HCT116 (cell line): Measurements from ENCODE around the gene TOMM22. TPM values are rescaled to one million over a fixed set of nuclear protein-coding genes. Genes with fewer than 3 reads are reported as not detected.

Experiments
- ATAC-seq: fragments of 200-7000 bp; cut with Tn5 transposase; 2 replicates; pipeline ENCODE4 v1.9.1; 2020; ENCODE audit warnings: mild to moderate bottlenecking, moderate library complexity
- BruUV-seq: library from RNA; stranded (reverse); fragments of 400-500 nt; replicated peaks from 2 replicates; lab custom pipeline; 2021; lab: Mats Ljungman, UMichigan
- CTCF ChIA-PET: fragments of 300-600 bp; sonication (Branson Sonifier 250); formaldehyde crosslinking; loops from one replicate; lab custom pipeline; 2021; ENCODE audit warnings: antibody characterized with exemption; lab: Charles Lee
- POLR2A ChIA-PET: fragments of 300-600, 350-600 bp; sonication (Branson Sonifier 250); formaldehyde crosslinking; loops from one replicate; lab custom pipeline; 2021; ENCODE audit warnings: antibody characterized with exemption; lab: Charles Lee
- RAD21 ChIA-PET, 2 experiments: fragments of 300-600 bp; sonication (Branson Sonifier 250); formaldehyde crosslinking; loops; one replicate each; lab custom pipeline; 2023; ENCODE audit warnings: low total read pairs in 2 of 2; ENCODE audit not compliant: uncharacterized antibody in 2 of 2, unreplicated experiment in 2 of 2, low non-redundant PET in 1 of 2; lab: Charles Lee
- DNase-seq: peaks from one replicate; pipeline ENCODE4 v3.0.0-alpha.2; 2010; ENCODE audit warnings: low read depth, low spot score
- H2AFZ ChIP-seq: fragments of 200-600 bp; shearing (Covaris generic), sonication (generic); 2 replicates; pipeline ENCODE4 v1.6.1; 2017; ENCODE audit warnings: low read depth, mixed run types, mixed read lengths, antibody characterized with exemption, low read length; ENCODE audit not compliant: poor library complexity, severe bottlenecking
- H3K27ac ChIP-seq: 2 replicates; pipeline ENCODE4 v1.5.1; 2012; ENCODE audit warnings: low read depth, low read length
- H3K27me3 ChIP-seq: fragments of 200-600 bp; sonication (generic); 2 replicates; pipeline ENCODE4 v1.6.1; 2016; ENCODE audit warnings: mixed run types, low read length, mixed read lengths; ENCODE audit not compliant: insufficient read depth
- H3K36me3 ChIP-seq, 2 experiments: fragments of 200-500 bp in 1 of 2; fragments of 200-600 bp in 1 of 2; sonication (Bioruptor generic) in 1 of 2; sonication (generic) in 1 of 2; 2 replicates each; pipeline versions ENCODE4 v1.5.1 to v1.6.1; 2014 to 2016; ENCODE audit warnings: low read length in 2 of 2, inconsistent platforms in 1 of 2, mixed read lengths in 1 of 2, mixed run types in 1 of 2; ENCODE audit not compliant: insufficient read depth in 2 of 2, control insufficient read depth in 1 of 2
- H3K4me1 ChIP-seq, 2 experiments: fragments of 200-600 bp in 1 of 2; sonication (generic) in 1 of 2; 2 replicates each; pipeline versions ENCODE4 v1.5.1 to v1.6.1; 2012 to 2017; ENCODE audit warnings: low read length in 2 of 2, inconsistent platforms in 1 of 2, mild to moderate bottlenecking in 1 of 2, mixed read lengths in 1 of 2, mixed run types in 1 of 2, moderate library complexity in 1 of 2; ENCODE audit not compliant: insufficient read depth in 2 of 2, control insufficient read depth in 1 of 2
- H3K4me2 ChIP-seq: fragments of 200-600 bp; sonication (generic); 2 replicates; pipeline ENCODE4 v1.6.1; 2017; ENCODE audit warnings: mixed run types, low read length, mixed read lengths
- H3K4me3 ChIP-seq, 2 experiments: fragments of 200-600 bp in 1 of 2; sonication (generic) in 1 of 2; replicated peaks in 1 of 2; 2 replicates each; pipeline ENCODE4 v1.5.1; 2011 to 2016; ENCODE audit warnings: low read length in 2 of 2, control low read depth in 1 of 2, low read depth in 1 of 2, mild to moderate bottlenecking in 1 of 2, mixed read lengths in 1 of 2, mixed run types in 1 of 2
- H3K79me2 ChIP-seq: fragments of 200-600 bp; sonication (generic); 2 replicates; pipeline ENCODE4 v1.6.1; 2017; ENCODE audit warnings: mild to moderate bottlenecking, mixed run types, low read length, moderate library complexity, mixed read lengths; ENCODE audit not compliant: insufficient read depth
- H3K9ac ChIP-seq: fragments of 200-600 bp; sonication (generic); 2 replicates; pipeline ENCODE4 v1.6.1; 2016; ENCODE audit warnings: low read length, mixed read lengths
- H3K9me2 ChIP-seq: fragments of 200-600 bp; sonication (generic), shearing (Covaris generic); 2 replicates; pipeline ENCODE4 v1.6.1; 2017; ENCODE audit warnings: mixed run types, mild to moderate bottlenecking, moderate library complexity; ENCODE audit not compliant: insufficient read depth
- H3K9me3 ChIP-seq, 2 experiments: fragments of 200-500 bp in 1 of 2; fragments of 200-600 bp in 1 of 2; sonication (Bioruptor generic) in 1 of 2; sonication (generic) in 1 of 2; 2 replicates each; pipeline ENCODE4 v1.6.1; 2014 to 2017; ENCODE audit warnings: low read length in 2 of 2, mixed read lengths in 2 of 2, inconsistent platforms in 1 of 2, low read depth in 1 of 2, mild to moderate bottlenecking in 1 of 2, mixed run types in 1 of 2, moderate library complexity in 1 of 2; ENCODE audit not compliant: control insufficient read depth in 1 of 2, insufficient read depth in 1 of 2
- H4K20me1 ChIP-seq: fragments of 200-600 bp; sonication (generic), shearing (Covaris generic); 2 replicates; pipeline ENCODE4 v1.6.1; 2017; ENCODE audit warnings: mixed run types, mild to moderate bottlenecking, moderate library complexity; ENCODE audit not compliant: insufficient read depth
- CBX3 ChIP-seq: IDR thresholded peaks from 2 replicates; pipeline ENCODE4 v1.6.1; 2012; ENCODE audit warnings: low read depth
- EGR1 ChIP-seq: IDR thresholded peaks from 2 replicates; pipeline ENCODE4 v1.6.1; 2012; ENCODE audit warnings: low read depth
- JUND ChIP-seq: IDR thresholded peaks from 2 replicates; pipeline ENCODE4 v1.6.1; 2012
- POLR2A ChIP-seq: IDR thresholded peaks from 2 replicates; pipeline ENCODE4 v1.7.0; 2011; ENCODE audit warnings: borderline replicate concordance; ENCODE audit not compliant: insufficient read depth, insufficient read length; ENCODE audit errors: extremely low read depth
- SIN3A ChIP-seq: IDR thresholded peaks from 2 replicates; pipeline ENCODE4 v1.6.1; 2012; ENCODE audit warnings: low read depth
- SP1 ChIP-seq: IDR thresholded peaks from 2 replicates; pipeline ENCODE4 v1.6.1; 2012; ENCODE audit warnings: low read depth
- YY1 ChIP-seq: IDR thresholded peaks from 2 replicates; pipeline ENCODE4 v1.6.1; 2011; ENCODE audit warnings: low read length, low read depth, moderate library complexity, mild to moderate bottlenecking; ENCODE audit not compliant: insufficient replicate concordance; ENCODE audit errors: extremely low read depth
- ZBTB33 ChIP-seq: IDR thresholded peaks from 2 replicates; pipeline ENCODE4 v1.6.1; 2011; ENCODE audit warnings: mild to moderate bottlenecking, low read length, moderate library complexity; ENCODE audit not compliant: insufficient replicate concordance; ENCODE audit errors: extremely low read depth
- ZFX ChIP-seq: fragments of 450-650 bp; IDR thresholded peaks from 2 replicates; pipeline ENCODE4 v1.6.1; 2017
- ZNF274 ChIP-seq: fragments of 200-500 bp; sonication (Bioruptor generic); IDR thresholded peaks from 2 replicates; pipeline ENCODE4 v1.6.1; 2014; ENCODE audit warnings: mild to moderate bottlenecking, low read depth, low read length, inconsistent platforms
- intact Hi-C: fragments of 100-400 bp; cut with micrococcal nuclease; formaldehyde crosslinking; loops from 2 replicates; pipeline ENCODE4 v1.10.0; 2022
- total RNA-seq: library from RNA; stranded (reverse); gene quantifications from one replicate; pipeline ENCODE4 v1.2.1, GENCODE V29; 2021; ENCODE audit not compliant: unreplicated experiment
- TF ChIP-seq, protein P1 (sequence below), 3 experiments: fragments of 200-600 bp in 1 of 3; sonication (generic) in 1 of 3; IDR thresholded peaks in 2 of 3; conservative IDR thresholded peaks in 1 of 3; 2 replicates each; pipeline ENCODE4 v1.5.1; 2012 to 2017; ENCODE audit warnings: low read depth in 2 of 3, low read length in 2 of 3, antibody characterized with exemption in 1 of 3, borderline replicate concordance in 1 of 3, control low read depth in 1 of 3, mild to moderate bottlenecking in 1 of 3, mixed read lengths in 1 of 3, mixed run types in 1 of 3, moderate library complexity in 1 of 3; ENCODE audit not compliant: insufficient read depth in 1 of 3
- TF ChIP-seq, protein P2 (sequence below): IDR thresholded peaks from 2 replicates; pipeline ENCODE4 v1.6.1; 2012; ENCODE audit warnings: low read depth

The TOMM22 gene
- total RNA-seq, 1 experiment from 2014 or later: 136 TPM

DNA sequence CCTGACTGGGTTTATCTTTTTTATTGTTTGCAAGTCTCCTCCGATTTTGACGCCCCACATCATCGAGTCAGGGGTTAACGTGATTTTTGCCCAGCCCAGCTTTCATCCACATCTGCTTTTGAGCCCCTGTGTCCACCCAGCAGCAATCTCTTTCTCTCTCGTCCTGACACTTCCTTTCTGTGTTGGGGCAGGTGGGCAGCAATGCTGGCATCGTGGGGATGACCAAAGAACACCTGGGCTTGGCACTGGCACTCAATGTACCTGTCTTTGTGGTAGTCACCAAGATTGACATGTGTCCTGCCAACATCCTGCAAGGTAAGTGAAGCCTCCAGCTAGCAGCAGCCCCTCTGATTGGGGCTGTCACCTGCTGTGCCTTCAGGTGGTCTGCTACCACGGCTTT is 39.8 kb downstream of the TOMM22 start:
- no peak overlapping the region for H3K27ac ChIP-seq
- no peaks in the 10 kb centered on the region for H4K20me1 ChIP-seq
- ChIA-PET POLR2A (no interaction called here), RAD21 (no interaction called here), CTCF (interaction anchor here (1.0 to 2.5 kb wide), 2 partner anchors 11 to 13 kb away, joined by 3 to 9 read pairs; no protein-coding TSS in a partner anchor)
- H3K27me3 ChIP-seq: no peaks in the 10 kb centered on the region
- H3K9me3 ChIP-seq: no peaks in the 10 kb centered on the region
- no peak overlapping the region for H2AFZ ChIP-seq
- H3K9me2 ChIP-seq: no peaks in the 10 kb centered on the region
- DNase-seq (no peak), ATAC-seq (no peak)
- H3K9ac ChIP-seq: no peak overlapping the region
- H3K4me2 ChIP-seq: no peak overlapping the region
- intact Hi-C loops: no loop called here
- peaks cover 12 to 21% of the 10 kb centered on the region in 2 experiments for H3K4me1 ChIP-seq
- H3K36me3 ChIP-seq: peaks cover 29 to 31% of the 10 kb centered on the region in 2 experiments; a peak in 3 of 4 replicates
- BruUV-seq: no TSS peak
- TF ChIP-seq YY1 (no peak), ZNF274 (no peak), ZBTB33 (no peak), SP1 (no peak), JUND (no peak), EGR1 (no peak), ZFX (no peak), SIN3A (no peak), CBX3 (no peak), POLR2A (no peak)
- TF ChIP-seq, protein P1, sequence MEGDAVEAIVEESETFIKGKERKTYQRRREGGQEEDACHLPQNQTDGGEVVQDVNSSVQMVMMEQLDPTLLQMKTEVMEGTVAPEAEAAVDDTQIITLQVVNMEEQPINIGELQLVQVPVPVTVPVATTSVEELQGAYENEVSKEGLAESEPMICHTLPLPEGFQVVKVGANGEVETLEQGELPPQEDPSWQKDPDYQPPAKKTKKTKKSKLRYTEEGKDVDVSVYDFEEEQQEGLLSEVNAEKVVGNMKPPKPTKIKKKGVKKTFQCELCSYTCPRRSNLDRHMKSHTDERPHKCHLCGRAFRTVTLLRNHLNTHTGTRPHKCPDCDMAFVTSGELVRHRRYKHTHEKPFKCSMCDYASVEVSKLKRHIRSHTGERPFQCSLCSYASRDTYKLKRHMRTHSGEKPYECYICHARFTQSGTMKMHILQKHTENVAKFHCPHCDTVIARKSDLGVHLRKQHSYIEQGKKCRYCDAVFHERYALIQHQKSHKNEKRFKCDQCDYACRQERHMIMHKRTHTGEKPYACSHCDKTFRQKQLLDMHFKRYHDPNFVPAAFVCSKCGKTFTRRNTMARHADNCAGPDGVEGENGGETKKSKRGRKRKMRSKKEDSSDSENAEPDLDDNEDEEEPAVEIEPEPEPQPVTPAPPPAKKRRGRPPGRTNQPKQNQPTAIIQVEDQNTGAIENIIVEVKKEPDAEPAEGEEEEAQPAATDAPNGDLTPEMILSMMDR (IDR thresholded peaks at IDR 0.05 in 2 of 3, conservative IDR thresholded peaks at IDR 0.05 in 1 of 3; ENCODE audit: borderline replicate concordance in 1 of 3, insufficient read depth in 1 of 3, low read depth in 2 of 3, low read length in 2 of 3): no peak
- TF ChIP-seq, protein P2, sequence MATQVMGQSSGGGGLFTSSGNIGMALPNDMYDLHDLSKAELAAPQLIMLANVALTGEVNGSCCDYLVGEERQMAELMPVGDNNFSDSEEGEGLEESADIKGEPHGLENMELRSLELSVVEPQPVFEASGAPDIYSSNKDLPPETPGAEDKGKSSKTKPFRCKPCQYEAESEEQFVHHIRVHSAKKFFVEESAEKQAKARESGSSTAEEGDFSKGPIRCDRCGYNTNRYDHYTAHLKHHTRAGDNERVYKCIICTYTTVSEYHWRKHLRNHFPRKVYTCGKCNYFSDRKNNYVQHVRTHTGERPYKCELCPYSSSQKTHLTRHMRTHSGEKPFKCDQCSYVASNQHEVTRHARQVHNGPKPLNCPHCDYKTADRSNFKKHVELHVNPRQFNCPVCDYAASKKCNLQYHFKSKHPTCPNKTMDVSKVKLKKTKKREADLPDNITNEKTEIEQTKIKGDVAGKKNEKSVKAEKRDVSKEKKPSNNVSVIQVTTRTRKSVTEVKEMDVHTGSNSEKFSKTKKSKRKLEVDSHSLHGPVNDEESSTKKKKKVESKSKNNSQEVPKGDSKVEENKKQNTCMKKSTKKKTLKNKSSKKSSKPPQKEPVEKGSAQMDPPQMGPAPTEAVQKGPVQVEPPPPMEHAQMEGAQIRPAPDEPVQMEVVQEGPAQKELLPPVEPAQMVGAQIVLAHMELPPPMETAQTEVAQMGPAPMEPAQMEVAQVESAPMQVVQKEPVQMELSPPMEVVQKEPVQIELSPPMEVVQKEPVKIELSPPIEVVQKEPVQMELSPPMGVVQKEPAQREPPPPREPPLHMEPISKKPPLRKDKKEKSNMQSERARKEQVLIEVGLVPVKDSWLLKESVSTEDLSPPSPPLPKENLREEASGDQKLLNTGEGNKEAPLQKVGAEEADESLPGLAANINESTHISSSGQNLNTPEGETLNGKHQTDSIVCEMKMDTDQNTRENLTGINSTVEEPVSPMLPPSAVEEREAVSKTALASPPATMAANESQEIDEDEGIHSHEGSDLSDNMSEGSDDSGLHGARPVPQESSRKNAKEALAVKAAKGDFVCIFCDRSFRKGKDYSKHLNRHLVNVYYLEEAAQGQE: no peak
- H3K4me3 ChIP-seq: no peak overlapping the region
- peaks cover 12% of the 10 kb centered on the region for H3K79me2 ChIP-seq
